Mucosa of stomach (tissue), 1 donor: ENCODE data around the gene AFAP1L1.

Experiments
- H3K27me3 ChIP-seq: one replicate; pipeline ENCODE4 v1.7.0; 2013; ENCODE audit warnings: mild to moderate bottlenecking, low read length; ENCODE audit not compliant: control insufficient read depth, insufficient read depth
- H3K36me3 ChIP-seq: one replicate; pipeline ENCODE4 v1.7.0; 2013; ENCODE audit warnings: low read length; ENCODE audit not compliant: control insufficient read depth, insufficient read depth
- H3K4me1 ChIP-seq: one replicate; pipeline ENCODE4 v1.7.0; 2013; ENCODE audit warnings: mild to moderate bottlenecking, low read length; ENCODE audit not compliant: control insufficient read depth, insufficient read depth
- H3K4me3 ChIP-seq: one replicate; pipeline ENCODE4 v1.7.0; 2013; ENCODE audit warnings: low read length
- H3K9ac ChIP-seq: one replicate; pipeline ENCODE4 v1.7.0; 2013; ENCODE audit warnings: mild to moderate bottlenecking, low read length, moderate library complexity
- H3K9me3 ChIP-seq: one replicate; pipeline ENCODE4 v1.7.0; 2013; ENCODE audit warnings: mild to moderate bottlenecking, low read length, moderate library complexity; ENCODE audit not compliant: control insufficient read depth
- donor health status: Pancreatic carcinoma.

Gene AFAP1L1

DNA sequence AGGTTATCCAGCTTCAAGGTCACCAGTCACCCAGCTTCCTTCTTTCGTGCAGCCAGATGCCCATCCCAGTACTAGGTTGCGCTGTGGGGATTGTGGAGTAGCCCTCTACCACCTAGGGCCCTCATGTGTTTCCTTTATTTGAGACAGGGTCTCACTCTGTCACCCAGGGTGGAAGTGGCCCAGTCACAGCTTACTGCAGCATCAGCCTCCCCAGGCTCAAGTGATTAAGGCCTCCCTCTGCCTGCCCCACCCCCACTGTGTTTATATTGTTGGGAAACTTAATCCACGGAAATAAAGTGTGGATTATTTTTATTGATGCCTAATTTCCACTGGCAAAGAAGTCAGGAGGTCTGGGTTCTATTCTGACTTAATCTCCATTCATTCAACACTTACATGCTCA is 103.1 kb downstream of the AFAP1L1 start:
- H3K9ac ChIP-seq, result no peak overlapping the region
- no peaks in the 10 kb centered on the region for H3K4me1 ChIP-seq
- H3K4me3 ChIP-seq, result no peak overlapping the region
- H3K36me3 ChIP-seq, result no peaks in the 10 kb centered on the region
- no peaks in the 10 kb centered on the region for H3K9me3 ChIP-seq
- no peaks in the 10 kb centered on the region for H3K27me3 ChIP-seq

DNA sequence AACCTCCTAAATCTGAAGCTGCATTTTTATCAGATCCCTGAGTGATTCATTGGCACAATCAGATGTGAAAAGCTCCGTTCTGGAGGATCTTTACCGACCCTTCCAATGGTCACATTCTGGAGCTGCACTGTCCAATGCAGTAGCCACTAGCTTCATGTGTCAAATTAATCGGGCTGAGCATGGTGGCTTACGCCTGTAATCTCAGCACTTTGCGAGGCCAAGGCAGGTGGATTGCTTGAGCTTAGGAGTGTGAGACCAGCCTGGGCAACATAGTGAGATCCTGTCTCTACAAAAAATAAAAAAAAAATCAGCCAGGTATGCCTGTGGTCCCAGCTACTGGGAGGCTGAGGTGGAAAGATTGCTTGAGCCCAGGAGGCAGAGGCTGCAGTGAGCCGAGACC is 103.8 kb downstream of the AFAP1L1 start:
- H3K9ac ChIP-seq, result no peak overlapping the region
- H3K4me1 ChIP-seq, result no peaks in the 10 kb centered on the region
- H3K9me3 ChIP-seq, result no peaks in the 10 kb centered on the region
- no peak overlapping the region for H3K4me3 ChIP-seq
- H3K27me3 ChIP-seq, result no peaks in the 10 kb centered on the region
- H3K36me3 ChIP-seq, result no peaks in the 10 kb centered on the region

DNA sequence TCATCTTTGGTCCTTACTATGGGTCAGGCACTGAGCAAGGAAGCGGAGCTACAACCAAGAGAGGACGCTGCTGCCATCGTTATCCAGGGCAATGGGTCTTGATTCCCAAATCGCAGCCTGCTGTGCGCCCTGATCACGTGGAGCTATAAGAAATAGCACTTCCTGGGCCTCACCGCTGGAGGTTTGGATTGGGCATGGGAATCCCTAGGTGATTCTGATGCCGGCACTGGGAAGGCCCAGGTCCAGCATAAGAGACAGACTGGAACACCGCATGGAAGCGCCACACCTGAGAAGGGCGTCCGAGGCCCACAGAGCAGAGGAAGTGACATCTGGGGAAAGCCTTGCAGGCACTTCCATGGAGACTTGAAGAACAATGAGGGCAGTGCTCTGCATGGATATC is 104.4 kb downstream of the AFAP1L1 start:
- no peaks in the 10 kb centered on the region for H3K4me1 ChIP-seq
- H3K27me3 ChIP-seq, result no peaks in the 10 kb centered on the region
- H3K4me3 ChIP-seq, result no peak overlapping the region
- H3K9me3 ChIP-seq, result no peaks in the 10 kb centered on the region
- H3K9ac ChIP-seq, result no peak overlapping the region
- H3K36me3 ChIP-seq, result no peaks in the 10 kb centered on the region

DNA sequence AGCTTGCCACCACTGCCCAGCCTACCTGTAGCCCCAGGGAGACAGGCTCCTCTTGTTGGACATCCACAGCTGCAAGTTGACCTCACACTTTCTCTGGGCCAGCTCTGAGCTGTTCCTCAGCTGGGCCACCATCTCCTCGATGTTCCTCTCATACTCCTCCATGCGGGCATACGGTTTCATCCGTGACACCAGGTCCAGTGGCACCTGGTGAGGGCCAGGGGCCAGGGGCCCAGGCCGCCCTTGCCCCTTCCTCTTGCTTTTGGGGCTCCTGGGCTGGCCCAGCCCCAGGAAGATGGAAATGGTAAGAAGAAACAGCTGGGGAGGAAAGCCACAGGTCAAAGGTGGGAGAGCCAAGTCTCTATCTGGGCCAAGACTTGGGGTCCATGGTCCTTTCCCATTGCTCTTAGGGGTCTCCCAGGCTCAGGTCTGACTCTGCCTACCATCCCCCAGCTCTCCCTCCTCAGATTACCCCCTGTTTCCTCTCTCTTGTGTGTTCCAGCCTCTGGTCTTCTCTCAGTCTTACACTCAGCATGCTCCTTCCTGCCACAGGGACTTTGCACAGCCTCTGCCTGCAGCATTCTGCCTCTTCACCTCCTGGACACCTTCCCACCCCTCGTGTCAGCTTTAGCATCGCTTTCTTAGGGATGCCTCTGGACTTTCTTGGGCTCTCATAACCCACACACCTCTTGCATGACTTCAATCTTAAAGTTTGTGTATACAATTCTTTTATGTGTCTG is 105.2 kb downstream of the AFAP1L1 start:
- H3K4me3 ChIP-seq, result no peak overlapping the region
- H3K9ac ChIP-seq, result no peak overlapping the region
- H3K27me3 ChIP-seq, result no peaks in the 10 kb centered on the region
- no peaks in the 10 kb centered on the region for H3K9me3 ChIP-seq
- H3K36me3 ChIP-seq, result no peaks in the 10 kb centered on the region
- H3K4me1 ChIP-seq, result peaks cover 4% of the 10 kb centered on the region

DNA sequence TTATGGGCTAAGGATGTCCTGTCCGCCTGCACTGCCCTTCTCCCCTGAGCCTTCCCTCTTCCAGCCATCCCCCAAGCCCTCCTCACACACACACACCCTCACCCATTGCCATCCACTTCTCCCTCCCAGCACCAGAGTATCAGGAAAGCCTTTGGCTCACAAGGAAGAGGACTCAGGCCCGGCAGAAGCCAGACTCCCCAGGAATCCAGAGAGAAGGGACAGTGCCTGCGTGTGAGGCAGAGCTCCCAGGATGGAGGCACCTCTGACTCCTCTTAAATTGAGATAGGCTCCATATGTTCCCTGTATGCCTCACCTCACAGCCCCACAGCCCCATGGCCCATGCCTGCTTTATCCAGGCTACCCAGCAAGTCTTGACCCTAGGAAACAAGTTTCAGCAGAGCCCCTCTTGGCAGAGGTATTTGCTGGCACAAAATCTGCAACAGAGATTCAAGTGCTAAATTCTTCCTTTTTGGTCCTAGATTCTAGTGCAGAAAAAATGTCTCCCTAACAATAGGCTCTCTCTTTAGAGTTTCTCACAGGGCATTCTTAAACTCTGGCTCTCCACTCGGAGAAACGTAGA is 106.7 kb downstream of the AFAP1L1 start:
- H3K27me3 ChIP-seq, result no peaks in the 10 kb centered on the region
- peaks cover 11% of the 10 kb centered on the region for H3K4me1 ChIP-seq
- no peak overlapping the region for H3K9ac ChIP-seq
- no peak overlapping the region for H3K4me3 ChIP-seq
- H3K36me3 ChIP-seq, result no peaks in the 10 kb centered on the region
- H3K9me3 ChIP-seq, result no peaks in the 10 kb centered on the region

DNA sequence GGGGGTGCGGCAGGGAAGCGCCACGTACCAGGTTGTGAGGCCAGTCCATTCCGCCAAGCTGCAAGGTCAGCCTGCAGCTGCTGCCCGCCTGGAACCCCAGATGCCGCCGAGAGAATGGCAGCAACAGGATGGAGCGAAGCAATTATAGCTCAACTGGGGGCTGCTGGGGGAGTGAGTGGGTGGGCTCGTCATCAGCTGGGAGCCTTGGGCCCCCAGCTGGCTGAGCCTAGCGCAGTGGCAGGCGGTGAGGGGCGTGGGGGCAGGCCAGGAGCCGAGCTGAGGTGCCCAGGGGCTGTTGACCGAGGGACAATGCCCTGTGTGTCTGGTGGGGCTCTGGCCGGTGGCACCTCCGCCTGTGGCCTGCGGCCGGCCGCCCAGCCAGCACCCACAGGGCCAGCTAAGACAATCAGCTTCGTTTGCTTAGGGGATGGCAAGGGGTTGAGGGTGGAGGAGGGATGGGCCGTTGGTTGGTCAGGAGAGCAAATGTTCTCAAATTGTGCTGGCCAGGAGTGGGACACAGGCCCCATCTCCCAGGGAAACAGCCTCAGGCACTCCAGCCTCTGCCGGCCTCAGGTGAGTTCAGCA is 107.6 kb downstream of the AFAP1L1 start, which contains the start of gene IL17B:
Gene IL17B, minus strand, starts transcription at position 116 of the 585 bp plus-strand sequence. Its CDS starts 67 bp downstream, at position 49.
- H3K27me3 ChIP-seq, result no peaks in the 10 kb centered on the region
- H3K9ac ChIP-seq, result no peak within 1 kb of the TSS
- H3K36me3 ChIP-seq, result no peaks in the 10 kb centered on the region
- no peak within 1 kb of the TSS for H3K4me3 ChIP-seq
- H3K4me1 ChIP-seq, result peaks cover 11% of the 10 kb centered on the region
- H3K9me3 ChIP-seq, result no peaks in the 10 kb centered on the region

DNA sequence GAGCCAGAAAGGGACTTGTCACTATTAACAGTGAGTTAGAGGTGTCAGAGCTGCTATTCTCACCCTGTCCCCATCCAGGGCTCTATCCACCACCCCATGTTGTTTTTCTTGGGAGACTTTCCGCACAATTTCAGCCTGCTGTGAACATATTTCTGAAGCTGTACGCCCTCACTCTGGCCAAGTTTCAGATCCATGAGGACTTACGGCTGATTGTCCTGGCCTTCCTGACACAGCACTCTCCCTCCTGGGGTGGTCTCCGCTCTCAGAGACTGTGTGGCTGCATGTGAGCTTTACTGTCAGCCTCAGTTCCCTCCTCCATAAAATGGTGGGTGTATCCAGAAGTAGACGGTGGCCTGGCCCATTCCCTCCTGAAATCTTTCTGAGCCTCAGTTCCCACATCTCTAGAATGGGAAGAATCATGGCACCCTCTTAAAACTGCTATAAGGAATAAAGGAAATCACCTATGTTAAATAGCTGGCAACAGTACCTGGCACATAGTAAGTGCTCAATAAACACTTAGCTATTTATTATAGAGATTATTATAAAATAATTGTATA is 108.2 kb downstream of the AFAP1L1 start:
- Histone ChIP-seq H3K4me1 (peaks cover 11% of the 10 kb centered on the region), H3K27me3 (no peaks in the 10 kb centered on the region), H3K9me3 (no peaks in the 10 kb centered on the region), H3K4me3 (no peak overlapping the region), H3K36me3 (no peaks in the 10 kb centered on the region), H3K9ac (no peak overlapping the region)

DNA sequence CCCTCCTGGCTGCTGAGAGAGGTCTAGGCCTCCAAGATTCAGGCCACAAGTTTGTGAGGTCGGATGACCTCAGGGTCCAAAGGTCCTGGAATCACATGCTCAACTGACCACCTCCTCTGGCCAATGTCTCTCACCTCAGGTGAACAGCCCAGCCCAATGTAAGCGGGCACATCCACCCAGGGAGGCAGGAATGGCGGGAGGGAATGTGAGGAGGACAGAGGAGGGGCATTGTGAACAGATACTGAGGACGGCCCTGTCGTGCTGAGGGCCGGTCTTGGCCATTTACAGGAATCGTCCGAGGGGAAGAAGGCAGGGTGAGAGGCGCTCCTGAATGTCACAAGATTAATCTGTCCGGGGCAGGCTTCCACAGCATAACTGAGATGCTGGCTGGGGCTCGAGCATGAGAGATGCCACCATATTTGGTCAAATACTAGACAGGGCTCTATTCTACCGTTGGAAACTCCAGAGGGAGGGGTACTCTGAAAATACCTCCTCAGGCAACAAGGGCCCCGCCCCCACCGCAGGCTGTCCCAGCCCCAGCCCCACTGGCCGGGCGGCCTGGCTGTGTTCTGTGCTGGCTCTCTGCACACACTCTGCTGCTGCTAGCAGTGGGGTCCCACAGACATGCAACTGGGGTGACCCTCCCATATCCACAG is 108.9 kb downstream of the AFAP1L1 start:
- no peaks in the 10 kb centered on the region for H3K9me3 ChIP-seq
- no peaks in the 10 kb centered on the region for H3K36me3 ChIP-seq
- peaks cover 11% of the 10 kb centered on the region for H3K4me1 ChIP-seq
- H3K9ac ChIP-seq, result no peak overlapping the region
- no peaks in the 10 kb centered on the region for H3K27me3 ChIP-seq
- no peak overlapping the region for H3K4me3 ChIP-seq

DNA sequence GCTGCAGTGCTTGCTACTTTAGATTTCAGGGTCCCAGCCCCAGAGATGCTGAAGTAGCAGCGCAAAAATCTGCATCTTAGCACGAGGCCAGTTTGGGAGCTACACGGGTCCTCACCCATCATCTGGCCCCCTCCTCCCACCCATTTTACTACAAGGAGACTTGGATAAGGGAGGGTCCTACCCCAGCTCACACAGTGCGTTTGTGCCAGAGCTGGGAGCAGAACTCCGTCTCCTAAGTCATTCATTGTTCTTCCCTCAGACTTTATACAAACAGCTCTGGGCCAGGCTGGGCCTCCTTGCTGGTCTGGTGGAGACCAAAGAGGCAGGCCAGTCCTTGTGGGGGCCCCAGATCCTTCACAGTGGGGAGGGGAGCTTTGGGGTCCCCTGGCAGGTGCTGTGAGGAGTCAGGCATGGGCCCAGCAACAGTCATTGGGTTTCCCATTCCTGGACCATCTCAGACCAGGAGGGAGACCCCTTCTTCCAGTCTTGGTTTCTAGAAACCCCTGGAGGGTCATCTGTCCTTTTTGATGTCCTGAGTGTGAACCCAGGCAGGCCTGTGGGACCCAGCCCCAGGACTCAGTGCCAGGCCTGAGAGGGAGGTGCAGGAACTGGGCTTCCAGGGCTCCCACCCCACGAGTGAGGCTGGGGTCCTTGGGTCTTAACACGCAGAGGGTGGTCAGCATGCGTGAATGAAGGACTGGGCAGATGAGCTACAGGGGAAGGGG is 109.8 kb downstream of the AFAP1L1 start:
- Histone ChIP-seq H3K9me3 (no peaks in the 10 kb centered on the region), H3K9ac (peak overlapping the region; percentile 35), H3K4me1 (peaks cover 11% of the 10 kb centered on the region), H3K27me3 (no peaks in the 10 kb centered on the region), H3K36me3 (no peaks in the 10 kb centered on the region), H3K4me3 (no peak overlapping the region)

DNA sequence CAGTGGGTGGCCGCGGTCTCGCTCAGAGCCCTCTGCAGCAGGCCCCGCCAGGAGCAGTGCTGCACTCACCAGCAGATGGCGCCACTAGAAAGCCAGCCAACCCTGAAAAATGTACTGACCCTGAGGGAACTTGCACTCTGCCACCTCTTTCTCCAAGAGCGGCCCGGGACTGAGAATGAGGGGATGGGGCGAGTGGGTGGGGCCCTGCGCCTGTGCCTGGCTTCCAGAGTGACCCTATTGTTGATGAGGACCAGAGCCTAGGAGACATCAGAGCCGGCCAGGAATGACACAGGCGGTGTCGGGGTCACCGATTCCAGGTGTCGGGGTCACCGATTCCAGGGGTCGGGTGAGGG is 110.3 kb downstream of the AFAP1L1 start:
- Histone ChIP-seq H3K4me1 (peaks cover 11% of the 10 kb centered on the region), H3K36me3 (no peaks in the 10 kb centered on the region), H3K9me3 (no peaks in the 10 kb centered on the region), H3K9ac (peak overlapping the region; percentile 35), H3K4me3 (no peak overlapping the region), H3K27me3 (no peaks in the 10 kb centered on the region)

DNA sequence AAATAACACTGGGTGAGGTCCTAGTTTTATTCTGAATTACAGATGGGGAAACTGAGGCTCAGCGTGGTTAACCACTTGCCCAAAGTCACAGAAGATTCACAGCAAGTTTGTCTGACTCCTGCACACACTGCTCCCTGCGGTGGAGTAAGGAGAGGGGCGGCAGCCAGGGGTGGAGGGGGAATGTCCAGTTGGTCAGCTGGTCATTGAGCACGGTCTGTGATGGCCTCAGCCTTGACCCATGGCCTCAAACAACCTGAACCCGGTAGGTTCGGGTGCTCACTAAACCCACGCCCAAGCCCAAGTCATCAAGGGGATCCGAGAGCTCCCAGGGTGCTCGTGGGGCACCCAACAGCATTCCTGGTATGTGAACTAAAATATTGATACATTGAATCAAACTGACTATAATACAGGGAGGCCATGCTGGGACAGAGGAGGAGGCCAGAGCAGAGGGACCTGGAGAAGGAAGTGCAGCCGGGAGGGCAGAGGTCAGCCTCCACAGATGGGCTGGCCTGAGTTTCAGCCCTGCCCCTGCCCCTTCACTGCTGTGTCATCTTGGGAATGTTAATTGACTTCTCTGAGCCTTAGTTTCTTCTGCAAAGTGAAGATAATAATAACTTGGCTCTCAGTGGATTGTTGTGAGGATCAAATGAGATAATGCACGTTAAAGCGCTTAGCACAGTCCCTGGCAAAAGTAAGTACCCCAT is 111.0 kb downstream of the AFAP1L1 start:
- peaks cover 11% of the 10 kb centered on the region for H3K4me1 ChIP-seq
- peak overlapping the region; percentile 35 for H3K9ac ChIP-seq
- no peaks in the 10 kb centered on the region for H3K36me3 ChIP-seq
- H3K9me3 ChIP-seq, result no peaks in the 10 kb centered on the region
- no peak overlapping the region for H3K4me3 ChIP-seq
- no peaks in the 10 kb centered on the region for H3K27me3 ChIP-seq
